DOHH2 (cell line): ENCODE measurements around the gene RTP2.

Experiments used
- CTCF ChIP-seq: fragments of 200-600 bp; sonication (generic); IDR thresholded peaks from one replicate; pipeline ENCODE4 v1.5.1; 2014; ENCODE audit warnings: antibody characterized with exemption, mild to moderate bottlenecking, low read depth, low read length; ENCODE audit not compliant: poor library complexity, severe bottlenecking
- EZH2phosphoT487 ChIP-seq: fragments of 200-600 bp; sonication (generic); IDR thresholded peaks from 2 replicates; pipeline ENCODE4 v1.6.1; 2017; ENCODE audit warnings: borderline replicate concordance, mild to moderate bottlenecking, antibody characterized with exemption, low read length, moderate library complexity, mixed read lengths

GRCh38 chr3:187726564-187726963, 24.2 kb upstream of the RTP2 start:
- TF ChIP-seq CTCF (no peak), EZH2phosphoT487 (no peak)
